Bronchus fibroblast of lung (primary cell): Measurements from ENCODE around the gene HIKESHI. TPM values are rescaled to one million over a fixed set of nuclear protein-coding genes. Genes with fewer than 3 reads are reported as not detected.

ENCODE experiments used
- total RNA-seq: library from RNA; depleted of rRNA; stranded (reverse); fragments of >200 nt; gene quantifications from 2 replicates; pipeline ENCODE4 v1.2.3, GENCODE V29; 2015

HIKESHI gene
- total RNA-seq: 50.7 and 52.1 TPM in 2 replicates

GRCh38 chr11:86302092-86302793 lies at the start of gene HIKESHI:
HIKESHI (plus strand) TSS chr11:86302240; CDS start chr11:86302449, 209 bp downstream.

GRCh38 chr11:86374586-86374985 lies 72.5 kb downstream of the HIKESHI start, which contains the start of gene CCDC81:
CCDC81 (plus strand) TSS chr11:86374887; CDS start chr11:86375164, 277 bp downstream.

Other genes with a start within 250 kb of the HIKESHI start
- 88.2 and 90.3 TPM in 2 replicates for gene PICALM, start 233.2 kb upstream of the HIKESHI start, total RNA-seq
- 8.5 and 9.2 TPM in 2 replicates for gene EED, start 57.5 kb upstream of the HIKESHI start, total RNA-seq
- 0.17 and 0.30 TPM in 2 replicates for gene CCDC81, start 72.6 kb downstream of the HIKESHI start, total RNA-seq